Stimulated activated CD4-positive, alpha-beta T cell treated with anti-CD3 and anti-CD28 coated beads, Interleukin-15, amount 100 ng/mL, for 48 hours (primary cell): ENCODE measurements around the gene FUS.

ENCODE experiments used
- DNase-seq, 2 donors: peaks; one replicate each; pipeline ENCODE4 v3.0.0-alpha.2; 2020; ENCODE audit warnings: low read depth in 2 of 2

Gene FUS

GRCh38 chr16:31202414-31203375 lies 22.8 kb downstream of the FUS start, which contains the start of gene PYCARD:
Gene PYCARD, minus strand, starts transcription at chr16:31202760. Its CDS starts 70 bp downstream, at chr16:31202690.
- DNase-seq = no peak

GRCh38 chr16:31204871-31205666 lies 25.1 kb downstream of the FUS start:
- no peak for DNase-seq

GRCh38 chr16:31206776-31207175 lies 26.8 kb downstream of the FUS start:
- DNase-seq = no peak

- DNase-seq = no peak
Observed at GRCh38 chr16:31213342-31213741, 33.4 kb downstream of the FUS start.

- DNase-seq = no peak
Observed at GRCh38 chr16:31213877-31214707, 34.2 kb downstream of the FUS start, which contains the start of gene TRIM72. Gene TRIM72, plus strand, starts transcription at chr16:31214119. Its CDS starts 620 bp downstream, at chr16:31214739.

- no peak for DNase-seq
Observed at GRCh38 chr16:31214708-31215286, 34.9 kb downstream of the FUS start.

- DNase-seq = no peak
Observed at GRCh38 chr16:31215287-31216162, 35.6 kb downstream of the FUS start.

- no peak for DNase-seq
Observed at GRCh38 chr16:31216422-31217135, 36.6 kb downstream of the FUS start, which contains the start of gene PYDC1. Gene PYDC1, minus strand, starts transcription at chr16:31217135. Its CDS starts 107 bp downstream, at chr16:31217028.

- no peak for DNase-seq
Observed at GRCh38 chr16:31217136-31217530, 37.2 kb downstream of the FUS start.

GRCh38 chr16:31219154-31219741 lies 39.3 kb downstream of the FUS start:
- DNase-seq = no peak

- no peak for DNase-seq
Observed at GRCh38 chr16:31221357-31222160, 41.6 kb downstream of the FUS start.

GRCh38 chr16:31223044-31223443 lies 43.1 kb downstream of the FUS start:
- DNase-seq = no peak

GRCh38 chr16:31224092-31224955 lies 44.4 kb downstream of the FUS start:
- no peak for DNase-seq

GRCh38 chr16:31225193-31225592 lies 45.3 kb downstream of the FUS start:
- no peak for DNase-seq

- DNase-seq = no peak
Observed at GRCh38 chr16:31228206-31228605, 48.3 kb downstream of the FUS start.

- no peak for DNase-seq
Observed at GRCh38 chr16:31229501-31229900, 49.6 kb downstream of the FUS start.

- no peak for DNase-seq
Observed at GRCh38 chr16:31238041-31238440, 58.1 kb downstream of the FUS start.
